Ishikawa (cell line): ENCODE results near the gene CPA3.

Source experiments
- CEBPB ChIP-seq: IDR thresholded peaks from 2 replicates; pipeline ENCODE4 v1.6.1; 2012
- CREB1 ChIP-seq: IDR thresholded peaks from 2 replicates; pipeline ENCODE4 v1.6.1; 2012; ENCODE audit warnings: low read depth
- EGR1 ChIP-seq: IDR thresholded peaks from 2 replicates; pipeline ENCODE4 v1.6.1; 2012
- EP300 ChIP-seq: IDR thresholded peaks from 2 replicates; pipeline ENCODE4 v1.6.1; 2012; ENCODE audit warnings: borderline replicate concordance
- FOXM1 ChIP-seq: IDR thresholded peaks from 2 replicates; pipeline ENCODE4 v1.6.1; 2012; ENCODE audit warnings: low read depth, borderline replicate concordance
- NFIC ChIP-seq: IDR thresholded peaks from 2 replicates; pipeline ENCODE4 v1.6.1; 2012
- RAD21 ChIP-seq: IDR thresholded peaks from 2 replicates; pipeline ENCODE4 v1.6.1; 2012; ENCODE audit warnings: low read depth
- TAF1 ChIP-seq: IDR thresholded peaks from 2 replicates; pipeline ENCODE4 v1.6.1; 2012; ENCODE audit warnings: low read depth, mild to moderate bottlenecking
- TCF12 ChIP-seq: IDR thresholded peaks from 2 replicates; pipeline ENCODE4 v1.6.1; 2012; ENCODE audit warnings: low read depth
- TEAD4 ChIP-seq: IDR thresholded peaks from 2 replicates; pipeline ENCODE4 v1.6.1; 2012
- YY1 ChIP-seq: IDR thresholded peaks from 2 replicates; pipeline ENCODE4 v1.6.1; 2012; ENCODE audit warnings: low read depth
- ZBTB7A ChIP-seq: IDR thresholded peaks from 2 replicates; pipeline ENCODE4 v1.6.1; 2012; ENCODE audit warnings: low read depth
- TF ChIP-seq, protein P1 (sequence below): IDR thresholded peaks from 2 replicates; pipeline ENCODE4 v1.6.1; 2012; ENCODE audit warnings: low read depth, mild to moderate bottlenecking
- TF ChIP-seq, protein P2 (sequence below): IDR thresholded peaks from 2 replicates; pipeline ENCODE4 v1.6.1; 2012
- TF ChIP-seq, protein P3 (sequence below): IDR thresholded peaks from 2 replicates; pipeline ENCODE4 v1.6.1; 2012

CPA3 gene

DNA sequence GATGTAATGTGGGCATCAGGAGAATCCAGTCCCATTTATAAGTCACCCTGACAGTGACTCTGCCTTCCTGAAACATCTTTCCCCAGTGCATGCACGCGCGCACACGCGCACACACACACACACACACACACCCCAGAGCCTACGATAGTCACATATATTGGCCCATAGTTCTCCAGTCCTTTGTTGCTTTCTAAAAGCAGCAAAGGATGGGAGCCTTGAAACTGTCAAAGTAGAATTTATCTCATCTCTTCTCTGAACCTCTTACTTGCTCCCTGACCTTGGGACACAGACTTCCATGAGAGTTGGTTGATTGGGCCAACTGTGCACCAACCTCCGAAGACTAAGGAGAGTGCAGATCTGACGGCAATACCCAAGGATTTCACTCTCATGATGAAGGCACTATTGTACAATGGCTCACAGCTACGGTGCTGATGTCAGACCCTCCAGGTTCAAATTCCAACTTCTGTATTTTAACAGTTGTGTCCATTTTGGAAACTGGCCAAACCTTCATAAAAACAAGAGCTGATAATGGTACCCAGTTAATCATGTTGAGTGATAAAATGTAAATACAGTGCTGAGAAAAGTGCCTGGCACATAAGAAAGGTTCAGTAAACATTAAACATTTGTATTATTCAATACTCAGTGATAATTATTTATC lies 8.3 kb downstream of the CPA3 start:
- TF ChIP-seq FOXM1 (no peak), TCF12 (no peak), NFIC (no peak), TEAD4 (no peak), TAF1 (no peak), ZBTB7A (no peak), YY1 (no peak), CEBPB (no peak)
- TF ChIP-seq, protein P1, sequence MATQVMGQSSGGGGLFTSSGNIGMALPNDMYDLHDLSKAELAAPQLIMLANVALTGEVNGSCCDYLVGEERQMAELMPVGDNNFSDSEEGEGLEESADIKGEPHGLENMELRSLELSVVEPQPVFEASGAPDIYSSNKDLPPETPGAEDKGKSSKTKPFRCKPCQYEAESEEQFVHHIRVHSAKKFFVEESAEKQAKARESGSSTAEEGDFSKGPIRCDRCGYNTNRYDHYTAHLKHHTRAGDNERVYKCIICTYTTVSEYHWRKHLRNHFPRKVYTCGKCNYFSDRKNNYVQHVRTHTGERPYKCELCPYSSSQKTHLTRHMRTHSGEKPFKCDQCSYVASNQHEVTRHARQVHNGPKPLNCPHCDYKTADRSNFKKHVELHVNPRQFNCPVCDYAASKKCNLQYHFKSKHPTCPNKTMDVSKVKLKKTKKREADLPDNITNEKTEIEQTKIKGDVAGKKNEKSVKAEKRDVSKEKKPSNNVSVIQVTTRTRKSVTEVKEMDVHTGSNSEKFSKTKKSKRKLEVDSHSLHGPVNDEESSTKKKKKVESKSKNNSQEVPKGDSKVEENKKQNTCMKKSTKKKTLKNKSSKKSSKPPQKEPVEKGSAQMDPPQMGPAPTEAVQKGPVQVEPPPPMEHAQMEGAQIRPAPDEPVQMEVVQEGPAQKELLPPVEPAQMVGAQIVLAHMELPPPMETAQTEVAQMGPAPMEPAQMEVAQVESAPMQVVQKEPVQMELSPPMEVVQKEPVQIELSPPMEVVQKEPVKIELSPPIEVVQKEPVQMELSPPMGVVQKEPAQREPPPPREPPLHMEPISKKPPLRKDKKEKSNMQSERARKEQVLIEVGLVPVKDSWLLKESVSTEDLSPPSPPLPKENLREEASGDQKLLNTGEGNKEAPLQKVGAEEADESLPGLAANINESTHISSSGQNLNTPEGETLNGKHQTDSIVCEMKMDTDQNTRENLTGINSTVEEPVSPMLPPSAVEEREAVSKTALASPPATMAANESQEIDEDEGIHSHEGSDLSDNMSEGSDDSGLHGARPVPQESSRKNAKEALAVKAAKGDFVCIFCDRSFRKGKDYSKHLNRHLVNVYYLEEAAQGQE = no peak
- TF ChIP-seq, protein P2, sequence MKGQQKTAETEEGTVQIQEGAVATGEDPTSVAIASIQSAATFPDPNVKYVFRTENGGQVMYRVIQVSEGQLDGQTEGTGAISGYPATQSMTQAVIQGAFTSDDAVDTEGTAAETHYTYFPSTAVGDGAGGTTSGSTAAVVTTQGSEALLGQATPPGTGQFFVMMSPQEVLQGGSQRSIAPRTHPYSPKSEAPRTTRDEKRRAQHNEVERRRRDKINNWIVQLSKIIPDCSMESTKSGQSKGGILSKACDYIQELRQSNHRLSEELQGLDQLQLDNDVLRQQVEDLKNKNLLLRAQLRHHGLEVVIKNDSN = no peak

DNA sequence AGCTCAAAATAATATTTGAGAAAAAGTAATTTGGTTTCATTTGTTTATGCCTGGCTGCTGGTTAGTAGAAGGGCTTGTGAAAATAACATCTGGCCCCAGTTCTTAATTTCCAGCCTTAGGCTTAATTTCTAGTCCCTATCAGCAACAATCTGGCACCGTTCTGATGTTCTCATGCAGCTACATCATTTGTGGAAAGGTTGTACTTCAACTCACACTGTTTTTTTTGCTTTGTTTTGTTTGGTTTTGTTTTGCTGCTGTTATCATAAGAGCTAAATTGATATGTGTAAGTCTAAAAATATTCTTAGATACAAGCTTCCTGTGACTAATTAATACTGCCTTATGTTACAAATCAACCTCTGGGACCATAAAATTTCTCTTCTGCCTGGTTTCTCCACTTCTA lies 8.9 kb downstream of the CPA3 start:
- TF ChIP-seq TEAD4 (no peak), EGR1 (no peak), YY1 (no peak), EP300 (no peak), RAD21 (no peak), NFIC (no peak), FOXM1 (no peak), ZBTB7A (no peak), TAF1 (no peak), CEBPB (no peak), TCF12 (no peak), CREB1 (no peak)
- TF ChIP-seq, protein P3, sequence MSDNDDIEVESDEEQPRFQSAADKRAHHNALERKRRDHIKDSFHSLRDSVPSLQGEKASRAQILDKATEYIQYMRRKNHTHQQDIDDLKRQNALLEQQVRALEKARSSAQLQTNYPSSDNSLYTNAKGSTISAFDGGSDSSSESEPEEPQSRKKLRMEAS = no peak
- TF ChIP-seq, protein P2 = no peak
- TF ChIP-seq, protein P1 = no peak

DNA sequence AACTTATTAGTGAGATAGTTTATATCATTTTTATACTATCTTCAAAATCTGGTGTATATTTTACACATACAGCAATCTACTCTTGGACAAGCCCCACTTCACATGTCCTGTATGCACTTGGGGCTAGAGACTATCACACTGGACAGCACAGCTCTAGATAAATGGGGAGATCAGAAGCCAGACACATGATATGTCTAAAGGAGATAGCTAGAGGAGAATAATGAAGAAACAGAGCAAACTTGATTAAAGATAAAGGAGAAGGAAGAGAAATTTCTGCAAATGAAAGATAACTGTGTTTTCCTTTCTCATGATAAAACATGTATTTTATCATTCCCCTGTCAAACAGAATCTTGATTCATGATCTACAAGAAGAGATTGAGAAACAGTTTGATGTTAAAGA lies 13.0 kb downstream of the CPA3 start:
- no peak for TF ChIP-seq NFIC
- TF ChIP-seq, protein P3 = no peak
- no peak for TF ChIP-seq TCF12
- no peak for TF ChIP-seq EP300
- TF ChIP-seq CREB1 = no peak
- TF ChIP-seq ZBTB7A = no peak
- TF ChIP-seq, protein P2 = no peak
- no peak for TF ChIP-seq FOXM1
- TF ChIP-seq, protein P1 = no peak
- no peak for TF ChIP-seq YY1
- TF ChIP-seq RAD21 = no peak
- no peak for TF ChIP-seq EGR1
- no peak for TF ChIP-seq TEAD4
- no peak for TF ChIP-seq TAF1

DNA sequence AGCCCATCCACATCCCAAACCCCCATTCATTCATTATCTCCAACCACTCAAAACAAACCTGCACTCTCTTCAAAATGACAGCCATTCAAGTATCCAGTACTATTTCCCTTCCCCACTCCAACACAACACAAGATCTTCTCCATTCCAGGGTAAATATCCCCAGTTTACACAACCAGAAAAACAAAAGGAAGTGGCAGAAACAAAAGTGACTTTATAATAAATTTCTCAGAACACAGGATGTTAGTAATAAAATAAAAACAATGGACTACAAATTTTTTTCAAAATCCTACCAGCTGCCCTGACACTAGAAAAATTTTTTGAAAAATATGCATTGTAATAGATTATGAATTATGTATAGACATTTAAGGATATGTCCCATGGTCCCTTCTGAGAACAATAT lies 14.2 kb downstream of the CPA3 start:
- TF ChIP-seq FOXM1 (no peak), NFIC (no peak), CEBPB (no peak), TCF12 (no peak), TAF1 (no peak), TEAD4 (no peak)
- TF ChIP-seq, protein P3 = no peak
